Tibial nerve (tissue), 3 donors: ENCODE results near the gene CIB4.

Experiments used
- POLR2A ChIP-seq, 2 donors: fragments of 450-650 bp; IDR thresholded peaks; one replicate each; pipeline ENCODE4 v1.6.1; 2017; ENCODE audit warnings: antibody characterized with exemption in 2 of 2, mild to moderate bottlenecking in 2 of 2, moderate library complexity in 2 of 2
- TF ChIP-seq, protein P1 (sequence below), 5 experiments: fragments of 200-600 bp in 3 of 5; fragments of 450-650 bp in 2 of 5; sonication (generic) in 3 of 5; IDR thresholded peaks; one replicate each; pipeline ENCODE4 v1.5.1; 2016 to 2019; ENCODE audit warnings: antibody characterized with exemption in 5 of 5, mild to moderate bottlenecking in 3 of 5, moderate library complexity in 2 of 5

DNA sequence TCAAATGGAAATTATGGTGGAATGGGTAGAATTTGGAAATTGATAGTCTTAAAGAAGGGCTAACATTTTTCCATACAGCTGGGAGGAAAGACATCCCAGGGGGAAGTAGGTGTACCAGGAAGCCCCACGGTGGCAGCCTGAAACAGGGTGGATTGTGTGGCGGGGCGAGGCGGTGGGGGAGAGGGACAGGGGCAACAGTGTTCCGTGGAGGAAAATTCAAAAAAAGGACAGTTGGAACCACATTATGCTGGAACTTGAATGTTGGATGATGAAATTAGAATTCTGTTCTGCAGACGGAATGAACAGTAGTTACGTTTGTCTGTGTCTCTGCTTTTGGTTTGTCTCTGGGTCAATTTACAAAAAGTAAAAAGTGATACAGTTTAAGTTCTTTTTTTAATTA, 10.6 kb upstream of the CIB4 start:
- TF ChIP-seq, protein P1, sequence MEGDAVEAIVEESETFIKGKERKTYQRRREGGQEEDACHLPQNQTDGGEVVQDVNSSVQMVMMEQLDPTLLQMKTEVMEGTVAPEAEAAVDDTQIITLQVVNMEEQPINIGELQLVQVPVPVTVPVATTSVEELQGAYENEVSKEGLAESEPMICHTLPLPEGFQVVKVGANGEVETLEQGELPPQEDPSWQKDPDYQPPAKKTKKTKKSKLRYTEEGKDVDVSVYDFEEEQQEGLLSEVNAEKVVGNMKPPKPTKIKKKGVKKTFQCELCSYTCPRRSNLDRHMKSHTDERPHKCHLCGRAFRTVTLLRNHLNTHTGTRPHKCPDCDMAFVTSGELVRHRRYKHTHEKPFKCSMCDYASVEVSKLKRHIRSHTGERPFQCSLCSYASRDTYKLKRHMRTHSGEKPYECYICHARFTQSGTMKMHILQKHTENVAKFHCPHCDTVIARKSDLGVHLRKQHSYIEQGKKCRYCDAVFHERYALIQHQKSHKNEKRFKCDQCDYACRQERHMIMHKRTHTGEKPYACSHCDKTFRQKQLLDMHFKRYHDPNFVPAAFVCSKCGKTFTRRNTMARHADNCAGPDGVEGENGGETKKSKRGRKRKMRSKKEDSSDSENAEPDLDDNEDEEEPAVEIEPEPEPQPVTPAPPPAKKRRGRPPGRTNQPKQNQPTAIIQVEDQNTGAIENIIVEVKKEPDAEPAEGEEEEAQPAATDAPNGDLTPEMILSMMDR (IDR thresholded peaks at IDR 0.05) = no peak
- no peak for TF ChIP-seq POLR2A (IDR thresholded peaks at IDR 0.05)
